Choroid plexus epithelial cell (primary cell): ENCODE data around the gene TUBA1B.

ENCODE experiments used
- DNase-seq: peaks from one replicate; pipeline ENCODE4 v3.0.0-alpha.2; 2010; ENCODE audit warnings: low read depth
- H3K4me3 ChIP-seq: 2 replicates; pipeline ENCODE4 v1.5.1; 2011; ENCODE audit warnings: low read depth, mild to moderate bottlenecking, control low read depth, low read length, moderate library complexity
- TF ChIP-seq, protein P1 (sequence below): conservative IDR thresholded peaks from 2 replicates; pipeline ENCODE4 v1.5.1; 2011; ENCODE audit warnings: low read depth, mild to moderate bottlenecking, control low read depth, inconsistent platforms, low read length, moderate library complexity

The TUBA1B gene

DNA sequence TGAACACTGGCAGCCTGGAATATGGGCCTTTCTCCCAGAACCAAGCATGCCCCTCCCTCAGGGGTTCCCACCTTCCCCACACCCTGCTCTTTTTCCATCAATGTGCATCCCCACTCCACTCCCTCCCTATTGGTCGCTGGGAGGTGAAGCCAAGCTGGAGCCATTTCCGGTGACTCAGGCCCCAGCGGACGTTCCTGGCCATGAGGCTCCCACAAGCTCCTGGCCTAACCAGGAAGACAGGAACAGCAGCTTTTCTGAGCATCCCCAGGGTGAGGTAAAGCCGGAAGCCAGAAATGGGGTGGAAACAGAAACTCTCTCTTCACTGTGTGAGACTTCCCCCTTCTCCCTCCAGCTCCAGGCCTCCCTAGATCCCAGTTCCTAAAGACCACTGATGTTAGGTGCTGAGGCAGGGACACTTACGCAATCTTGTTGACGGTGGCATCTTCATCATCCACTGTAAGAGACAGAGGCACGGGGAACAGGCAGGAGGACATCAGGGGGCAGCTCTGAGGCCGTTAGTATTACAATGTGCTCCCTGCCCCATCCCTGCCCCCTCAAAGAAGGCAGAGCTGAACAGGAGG is 25.6 kb downstream of the TUBA1B start:
- TF ChIP-seq, protein P1, sequence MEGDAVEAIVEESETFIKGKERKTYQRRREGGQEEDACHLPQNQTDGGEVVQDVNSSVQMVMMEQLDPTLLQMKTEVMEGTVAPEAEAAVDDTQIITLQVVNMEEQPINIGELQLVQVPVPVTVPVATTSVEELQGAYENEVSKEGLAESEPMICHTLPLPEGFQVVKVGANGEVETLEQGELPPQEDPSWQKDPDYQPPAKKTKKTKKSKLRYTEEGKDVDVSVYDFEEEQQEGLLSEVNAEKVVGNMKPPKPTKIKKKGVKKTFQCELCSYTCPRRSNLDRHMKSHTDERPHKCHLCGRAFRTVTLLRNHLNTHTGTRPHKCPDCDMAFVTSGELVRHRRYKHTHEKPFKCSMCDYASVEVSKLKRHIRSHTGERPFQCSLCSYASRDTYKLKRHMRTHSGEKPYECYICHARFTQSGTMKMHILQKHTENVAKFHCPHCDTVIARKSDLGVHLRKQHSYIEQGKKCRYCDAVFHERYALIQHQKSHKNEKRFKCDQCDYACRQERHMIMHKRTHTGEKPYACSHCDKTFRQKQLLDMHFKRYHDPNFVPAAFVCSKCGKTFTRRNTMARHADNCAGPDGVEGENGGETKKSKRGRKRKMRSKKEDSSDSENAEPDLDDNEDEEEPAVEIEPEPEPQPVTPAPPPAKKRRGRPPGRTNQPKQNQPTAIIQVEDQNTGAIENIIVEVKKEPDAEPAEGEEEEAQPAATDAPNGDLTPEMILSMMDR: no peak
- no peak overlapping the region for H3K4me3 ChIP-seq
- peak; percentile 46 for DNase-seq

- no peak for DNase-seq
- TF ChIP-seq, protein P1: no peak
- H3K4me3 ChIP-seq: no peak overlapping the region
These were observed 26.4 kb downstream of the TUBA1B start for GRCh38 chr12:49104822-49105221.

DNA sequence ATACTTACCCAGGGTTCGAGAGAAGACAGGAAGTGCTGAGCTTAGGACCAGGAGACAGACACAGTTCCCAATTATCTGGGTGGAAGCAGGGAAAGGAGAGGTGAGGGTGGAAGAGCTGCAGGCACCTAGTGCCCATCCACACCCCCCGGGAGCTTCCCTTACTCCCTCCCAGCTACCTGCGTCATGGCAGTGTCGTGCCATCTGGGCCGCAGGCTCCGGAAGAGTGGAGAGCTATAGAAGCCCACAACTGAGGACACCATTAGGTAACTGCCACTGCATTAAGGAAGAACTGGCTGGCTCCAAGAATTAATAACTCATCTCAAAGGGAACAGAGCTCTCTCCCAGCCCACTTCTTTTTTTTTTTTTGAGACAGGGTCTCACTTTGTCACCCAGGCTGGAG is 30.8 kb downstream of the TUBA1B start:
- TF ChIP-seq, protein P1: no peak
- no peak for DNase-seq
- no peak overlapping the region for H3K4me3 ChIP-seq

GRCh38 chr12:49098703-49099102 is 32.5 kb downstream of the TUBA1B start:
- H3K4me3 ChIP-seq: no peak overlapping the region
- no peak for DNase-seq
- TF ChIP-seq, protein P1: no peak

DNA sequence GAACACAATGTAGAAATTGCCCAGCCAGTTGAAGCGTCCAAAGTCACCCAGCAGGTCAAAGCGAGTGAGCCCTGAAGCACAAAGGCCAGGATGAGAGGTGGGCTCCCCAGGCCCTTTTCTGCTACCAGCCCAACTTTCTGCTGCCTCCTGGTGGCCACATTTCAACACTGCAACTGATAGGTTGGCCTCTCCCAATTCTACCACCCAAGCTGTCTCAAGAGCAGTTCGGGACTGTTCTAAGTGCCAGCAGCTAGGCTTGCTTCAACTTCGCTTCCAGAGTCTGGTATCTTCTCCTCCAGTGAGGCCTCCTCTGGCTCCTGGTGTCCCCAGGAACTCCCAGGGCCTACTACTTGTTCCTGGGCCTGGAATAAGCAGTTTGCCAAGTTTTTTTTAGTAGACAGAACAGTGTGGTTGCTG is 33.2 kb downstream of the TUBA1B start:
- TF ChIP-seq, protein P1: peak; percentile 85
- no peak overlapping the region for H3K4me3 ChIP-seq
- DNase-seq: peak; percentile 67

GRCh38 chr12:49097381-49097780 is 33.8 kb downstream of the TUBA1B start:
- TF ChIP-seq, protein P1: peak; percentile 1
- no peak for DNase-seq

DNA sequence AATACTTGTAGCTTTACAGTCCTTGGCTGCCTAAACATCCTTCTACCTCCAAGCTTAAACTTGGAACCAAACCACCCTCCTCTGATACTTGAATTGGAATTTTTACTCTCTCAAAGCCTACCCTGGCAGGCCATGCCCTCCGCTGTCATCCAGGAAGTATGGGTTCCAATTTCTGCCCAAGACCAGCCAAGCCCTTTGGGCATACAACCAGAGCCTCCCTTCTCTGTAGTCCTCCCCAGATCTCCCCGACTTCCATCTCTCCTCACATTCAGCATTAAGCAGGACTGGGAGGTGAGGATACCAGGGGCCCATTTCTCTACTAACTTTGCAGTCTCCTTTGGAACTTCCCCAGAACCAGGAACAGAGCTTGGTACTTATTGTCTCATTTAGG is 36.2 kb downstream of the TUBA1B start:
- TF ChIP-seq, protein P1: no peak
- DNase-seq: no peak
- no peak overlapping the region for H3K4me3 ChIP-seq

More at GRCh38 chr12:49097381-49097780, 33.8 kb downstream of the TUBA1B start:
- H3K4me3 ChIP-seq: no peak overlapping the region
